PC-9 (cell line): ENCODE measurements around the gene PIP5K1B.

ENCODE experiments used
- EZH2 ChIP-seq: fragments of 200-600 bp; sonication (generic); IDR thresholded peaks from 2 replicates; pipeline ENCODE4 v1.8.0; 2017; ENCODE audit warnings: antibody characterized with exemption, low read depth
- TF ChIP-seq, protein P1 (sequence below): fragments of 200-600 bp; sonication (generic); conservative IDR thresholded peaks from 2 replicates; pipeline ENCODE4 v1.6.1; 2017; ENCODE audit warnings: mixed run types, antibody characterized with exemption, mild to moderate bottlenecking, moderate library complexity

DNA sequence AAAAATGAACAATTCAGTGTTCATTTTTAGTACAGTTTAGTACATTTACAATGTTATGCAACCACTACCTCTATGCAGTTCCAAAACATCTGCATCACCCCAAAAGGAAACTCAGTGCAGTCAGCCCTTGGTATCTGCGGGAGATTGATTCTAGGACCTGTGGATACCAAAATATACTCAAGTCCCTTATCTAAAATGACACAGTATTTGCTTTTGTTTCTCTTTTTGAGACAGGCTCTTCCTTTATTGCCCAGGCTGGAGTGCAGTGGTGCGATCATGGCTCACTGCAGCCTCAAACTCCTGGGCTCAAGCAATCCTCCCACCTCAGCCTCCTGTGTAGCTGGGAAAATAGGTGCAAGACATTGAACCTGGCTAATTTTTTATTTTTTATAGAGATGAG, 114.0 kb downstream of the PIP5K1B start:
- TF ChIP-seq EZH2, result no peak
- TF ChIP-seq, protein P1, sequence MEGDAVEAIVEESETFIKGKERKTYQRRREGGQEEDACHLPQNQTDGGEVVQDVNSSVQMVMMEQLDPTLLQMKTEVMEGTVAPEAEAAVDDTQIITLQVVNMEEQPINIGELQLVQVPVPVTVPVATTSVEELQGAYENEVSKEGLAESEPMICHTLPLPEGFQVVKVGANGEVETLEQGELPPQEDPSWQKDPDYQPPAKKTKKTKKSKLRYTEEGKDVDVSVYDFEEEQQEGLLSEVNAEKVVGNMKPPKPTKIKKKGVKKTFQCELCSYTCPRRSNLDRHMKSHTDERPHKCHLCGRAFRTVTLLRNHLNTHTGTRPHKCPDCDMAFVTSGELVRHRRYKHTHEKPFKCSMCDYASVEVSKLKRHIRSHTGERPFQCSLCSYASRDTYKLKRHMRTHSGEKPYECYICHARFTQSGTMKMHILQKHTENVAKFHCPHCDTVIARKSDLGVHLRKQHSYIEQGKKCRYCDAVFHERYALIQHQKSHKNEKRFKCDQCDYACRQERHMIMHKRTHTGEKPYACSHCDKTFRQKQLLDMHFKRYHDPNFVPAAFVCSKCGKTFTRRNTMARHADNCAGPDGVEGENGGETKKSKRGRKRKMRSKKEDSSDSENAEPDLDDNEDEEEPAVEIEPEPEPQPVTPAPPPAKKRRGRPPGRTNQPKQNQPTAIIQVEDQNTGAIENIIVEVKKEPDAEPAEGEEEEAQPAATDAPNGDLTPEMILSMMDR, result no peak
